Hepatocyte (in vitro differentiated cells): ENCODE measurements around the gene VAV1.

Source experiments
- CTCF ChIP-seq: fragments of 200-600 bp; sonication (generic); IDR thresholded peaks from 2 replicates; pipeline ENCODE4 v1.5.1; 2016; ENCODE audit warnings: antibody characterized with exemption, mild to moderate bottlenecking; ENCODE audit not compliant: poor library complexity
- EZH2 ChIP-seq: fragments of 200-600 bp; sonication (generic); IDR thresholded peaks from 2 replicates; pipeline ENCODE4 v1.6.1; 2016; ENCODE audit warnings: antibody characterized with exemption, mild to moderate bottlenecking, borderline replicate concordance
- EZH2phosphoT487 ChIP-seq: fragments of 200-600 bp; sonication (generic); IDR thresholded peaks from one replicate; pipeline ENCODE4 v1.6.1; 2018; ENCODE audit warnings: antibody characterized with exemption, mild to moderate bottlenecking, low read depth, moderate library complexity; ENCODE audit not compliant: unreplicated experiment, severe bottlenecking

DNA sequence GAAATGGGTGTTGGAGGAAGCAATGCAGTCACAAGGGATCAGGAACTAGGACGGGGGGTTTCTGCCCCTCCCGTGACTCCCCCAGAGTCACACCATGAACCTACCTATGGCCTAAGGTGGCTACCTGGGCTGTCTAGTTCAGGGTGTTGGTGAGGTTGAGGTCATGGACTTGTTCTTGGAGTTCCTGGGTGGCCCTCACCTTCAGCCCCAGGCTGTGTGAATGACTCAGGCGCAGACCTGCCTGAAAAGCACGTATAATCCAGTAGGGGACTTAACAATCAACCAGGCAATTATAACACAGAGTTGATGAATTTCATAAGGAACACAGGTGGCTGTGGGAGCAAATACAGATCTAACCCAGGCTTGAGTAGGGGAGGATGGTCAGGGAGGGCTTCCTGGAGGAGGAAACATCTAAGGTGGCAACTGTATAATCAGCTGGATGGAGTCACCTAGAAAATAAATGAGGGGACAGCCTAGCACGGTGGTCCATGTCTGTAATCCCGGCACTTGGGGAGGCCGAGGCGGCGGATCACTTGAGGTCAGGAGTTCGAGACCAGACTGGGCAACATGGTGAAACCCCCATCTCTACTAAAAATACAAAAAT, 89.3 kb downstream of the VAV1 start:
- TF ChIP-seq CTCF, result no peak
- no peak for TF ChIP-seq EZH2phosphoT487
- no peak for TF ChIP-seq EZH2
